ENCODE results near the gene KCNMB3. TPM values are rescaled to one million over a fixed set of nuclear protein-coding genes. Genes with fewer than 3 reads are reported as not detected.

The KCNMB3 gene
- polyA plus RNA-seq, 1 donor from 2014 or later: 0.16 TPM

DNA sequence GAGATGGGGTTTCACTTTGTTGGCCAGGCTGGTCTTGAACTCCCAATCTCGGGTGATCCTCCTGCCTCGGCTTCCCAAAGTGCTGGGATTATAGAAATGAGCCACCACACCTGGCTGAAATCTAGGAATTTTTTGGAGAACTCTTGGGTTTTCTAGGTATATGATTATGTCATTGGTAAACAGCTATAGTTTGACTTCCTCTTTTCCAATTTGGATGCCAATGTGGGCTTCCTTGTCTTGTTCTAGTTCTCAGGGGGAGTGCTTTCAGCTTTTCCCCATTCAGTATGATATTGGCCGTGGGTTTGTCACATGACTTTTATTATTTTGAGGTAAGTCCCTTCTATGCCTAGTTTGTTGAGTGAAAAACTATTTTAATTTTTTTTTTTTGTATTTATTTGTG is 17.9 kb downstream of the KCNMB3 start:
- TF ChIP-seq TAF1 (IDR thresholded peaks at IDR 0.05; ENCODE audit: low read depth) (no peak), MXI1 (conservative IDR thresholded peaks at IDR 0.05; ENCODE audit: poor library complexity, severe bottlenecking) (no peak), EZH2 (IDR thresholded peaks at IDR 0.05; ENCODE audit: borderline replicate concordance, insufficient read depth, low read length, poor library complexity, severe bottlenecking) (no peak), POLR2AphosphoS5 (IDR thresholded peaks at IDR 0.05) (no peak), SMC3 (conservative IDR thresholded peaks at IDR 0.05; ENCODE audit: poor library complexity) (no peak), EP300 (conservative IDR thresholded peaks at IDR 0.05; ENCODE audit: poor library complexity, severe bottlenecking) (no peak), RAD21 (conservative IDR thresholded peaks at IDR 0.05) (no peak)
- TF ChIP-seq, protein P1, sequence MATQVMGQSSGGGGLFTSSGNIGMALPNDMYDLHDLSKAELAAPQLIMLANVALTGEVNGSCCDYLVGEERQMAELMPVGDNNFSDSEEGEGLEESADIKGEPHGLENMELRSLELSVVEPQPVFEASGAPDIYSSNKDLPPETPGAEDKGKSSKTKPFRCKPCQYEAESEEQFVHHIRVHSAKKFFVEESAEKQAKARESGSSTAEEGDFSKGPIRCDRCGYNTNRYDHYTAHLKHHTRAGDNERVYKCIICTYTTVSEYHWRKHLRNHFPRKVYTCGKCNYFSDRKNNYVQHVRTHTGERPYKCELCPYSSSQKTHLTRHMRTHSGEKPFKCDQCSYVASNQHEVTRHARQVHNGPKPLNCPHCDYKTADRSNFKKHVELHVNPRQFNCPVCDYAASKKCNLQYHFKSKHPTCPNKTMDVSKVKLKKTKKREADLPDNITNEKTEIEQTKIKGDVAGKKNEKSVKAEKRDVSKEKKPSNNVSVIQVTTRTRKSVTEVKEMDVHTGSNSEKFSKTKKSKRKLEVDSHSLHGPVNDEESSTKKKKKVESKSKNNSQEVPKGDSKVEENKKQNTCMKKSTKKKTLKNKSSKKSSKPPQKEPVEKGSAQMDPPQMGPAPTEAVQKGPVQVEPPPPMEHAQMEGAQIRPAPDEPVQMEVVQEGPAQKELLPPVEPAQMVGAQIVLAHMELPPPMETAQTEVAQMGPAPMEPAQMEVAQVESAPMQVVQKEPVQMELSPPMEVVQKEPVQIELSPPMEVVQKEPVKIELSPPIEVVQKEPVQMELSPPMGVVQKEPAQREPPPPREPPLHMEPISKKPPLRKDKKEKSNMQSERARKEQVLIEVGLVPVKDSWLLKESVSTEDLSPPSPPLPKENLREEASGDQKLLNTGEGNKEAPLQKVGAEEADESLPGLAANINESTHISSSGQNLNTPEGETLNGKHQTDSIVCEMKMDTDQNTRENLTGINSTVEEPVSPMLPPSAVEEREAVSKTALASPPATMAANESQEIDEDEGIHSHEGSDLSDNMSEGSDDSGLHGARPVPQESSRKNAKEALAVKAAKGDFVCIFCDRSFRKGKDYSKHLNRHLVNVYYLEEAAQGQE (IDR thresholded peaks at IDR 0.05; ENCODE audit: borderline replicate concordance): no peak
- TF ChIP-seq, protein P2, sequence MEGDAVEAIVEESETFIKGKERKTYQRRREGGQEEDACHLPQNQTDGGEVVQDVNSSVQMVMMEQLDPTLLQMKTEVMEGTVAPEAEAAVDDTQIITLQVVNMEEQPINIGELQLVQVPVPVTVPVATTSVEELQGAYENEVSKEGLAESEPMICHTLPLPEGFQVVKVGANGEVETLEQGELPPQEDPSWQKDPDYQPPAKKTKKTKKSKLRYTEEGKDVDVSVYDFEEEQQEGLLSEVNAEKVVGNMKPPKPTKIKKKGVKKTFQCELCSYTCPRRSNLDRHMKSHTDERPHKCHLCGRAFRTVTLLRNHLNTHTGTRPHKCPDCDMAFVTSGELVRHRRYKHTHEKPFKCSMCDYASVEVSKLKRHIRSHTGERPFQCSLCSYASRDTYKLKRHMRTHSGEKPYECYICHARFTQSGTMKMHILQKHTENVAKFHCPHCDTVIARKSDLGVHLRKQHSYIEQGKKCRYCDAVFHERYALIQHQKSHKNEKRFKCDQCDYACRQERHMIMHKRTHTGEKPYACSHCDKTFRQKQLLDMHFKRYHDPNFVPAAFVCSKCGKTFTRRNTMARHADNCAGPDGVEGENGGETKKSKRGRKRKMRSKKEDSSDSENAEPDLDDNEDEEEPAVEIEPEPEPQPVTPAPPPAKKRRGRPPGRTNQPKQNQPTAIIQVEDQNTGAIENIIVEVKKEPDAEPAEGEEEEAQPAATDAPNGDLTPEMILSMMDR (IDR thresholded peaks at IDR 0.05; ENCODE audit: poor library complexity, severe bottlenecking): no peak
- no peaks in the 10 kb centered on the region for H3K79me2 ChIP-seq (replicated peaks; ENCODE audit: insufficient read depth, low read length)
- H3K27ac ChIP-seq (ENCODE audit: low read length): no peak overlapping the region
- no peaks in the 10 kb centered on the region for H3K9me3 ChIP-seq (ENCODE audit: low read length)
- H3K4me3 ChIP-seq (ENCODE audit: low read length): no peak overlapping the region
- no peak overlapping the region for H3K4me2 ChIP-seq (ENCODE audit: low read length)
- H3K9me2 ChIP-seq (ENCODE audit: insufficient read depth, low read length): no peaks in the 10 kb centered on the region
- no peaks in the 10 kb centered on the region for H4K20me1 ChIP-seq (ENCODE audit: insufficient read depth)
- H3K36me3 ChIP-seq (ENCODE audit: insufficient read depth, low read length): no peaks in the 10 kb centered on the region
- no peaks in the 10 kb centered on the region for H3F3A ChIP-seq (ENCODE audit: insufficient read depth, low read length, poor library complexity, severe bottlenecking)
- H3K9ac ChIP-seq (ENCODE audit: low read length): no peak overlapping the region
- no peak overlapping the region for H2AFZ ChIP-seq (ENCODE audit: low read depth, low read length)
- no peaks in the 10 kb centered on the region for H3K27me3 ChIP-seq (ENCODE audit: insufficient read depth, low read depth, low read length)

DNA sequence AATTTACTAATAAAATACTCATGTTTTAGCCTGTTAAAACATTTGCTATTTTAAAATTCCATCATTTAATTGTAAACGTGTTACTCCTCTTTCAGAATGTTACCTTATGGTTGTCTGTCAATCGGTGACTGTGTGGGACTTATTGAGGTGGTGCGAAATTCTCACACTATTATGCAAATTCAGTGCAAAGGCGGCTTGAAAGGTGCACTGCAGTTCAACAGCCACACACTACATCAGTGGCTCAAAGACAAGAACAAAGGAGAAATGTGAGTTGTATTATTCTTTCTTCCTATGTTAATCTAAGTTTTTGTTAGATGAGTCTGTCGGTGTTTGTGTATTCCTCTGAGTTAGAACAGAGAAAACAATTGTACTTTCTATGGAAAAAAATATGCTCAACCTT is 21.7 kb downstream of the KCNMB3 start:
- H3K9ac ChIP-seq (ENCODE audit: low read length): no peak overlapping the region
- no peak overlapping the region for H3K27ac ChIP-seq (ENCODE audit: low read length)
- H3K4me3 ChIP-seq (ENCODE audit: low read length): no peak overlapping the region
- no peaks in the 10 kb centered on the region for H3K9me3 ChIP-seq (ENCODE audit: low read length)
- no peak overlapping the region for H2AFZ ChIP-seq (ENCODE audit: low read depth, low read length)
- TF ChIP-seq MXI1 (conservative IDR thresholded peaks at IDR 0.05; ENCODE audit: poor library complexity, severe bottlenecking) (no peak), SMC3 (conservative IDR thresholded peaks at IDR 0.05; ENCODE audit: poor library complexity) (no peak), POLR2AphosphoS5 (IDR thresholded peaks at IDR 0.05) (no peak), RAD21 (conservative IDR thresholded peaks at IDR 0.05) (no peak), EP300 (conservative IDR thresholded peaks at IDR 0.05; ENCODE audit: poor library complexity, severe bottlenecking) (no peak), TAF1 (IDR thresholded peaks at IDR 0.05; ENCODE audit: low read depth) (no peak), EZH2 (IDR thresholded peaks at IDR 0.05; ENCODE audit: borderline replicate concordance, insufficient read depth, low read length, poor library complexity, severe bottlenecking) (no peak)
- TF ChIP-seq, protein P2 (IDR thresholded peaks at IDR 0.05; ENCODE audit: poor library complexity, severe bottlenecking): no peak
- TF ChIP-seq, protein P1 (IDR thresholded peaks at IDR 0.05; ENCODE audit: borderline replicate concordance): no peak
- no peaks in the 10 kb centered on the region for H3K79me2 ChIP-seq (replicated peaks; ENCODE audit: insufficient read depth, low read length)
- no peaks in the 10 kb centered on the region for H4K20me1 ChIP-seq (ENCODE audit: insufficient read depth)
- no peak overlapping the region for H3K4me2 ChIP-seq (ENCODE audit: low read length)
- H3K36me3 ChIP-seq (ENCODE audit: insufficient read depth, low read length): peaks cover 6% of the 10 kb centered on the region
- H3F3A ChIP-seq (ENCODE audit: insufficient read depth, low read length, poor library complexity, severe bottlenecking): no peaks in the 10 kb centered on the region
- no peaks in the 10 kb centered on the region for H3K27me3 ChIP-seq (ENCODE audit: insufficient read depth, low read depth, low read length)
- no peaks in the 10 kb centered on the region for H3K9me2 ChIP-seq (ENCODE audit: insufficient read depth, low read length)

Data from neural cell (in vitro differentiated cells).